ENCODE results near the gene CISH. TPM values are rescaled to one million over a fixed set of nuclear protein-coding genes. Genes with fewer than 3 reads are reported as not detected.

CISH gene
- total RNA-seq, 1 donor from 2014 or later = 6.2 TPM

DNA sequence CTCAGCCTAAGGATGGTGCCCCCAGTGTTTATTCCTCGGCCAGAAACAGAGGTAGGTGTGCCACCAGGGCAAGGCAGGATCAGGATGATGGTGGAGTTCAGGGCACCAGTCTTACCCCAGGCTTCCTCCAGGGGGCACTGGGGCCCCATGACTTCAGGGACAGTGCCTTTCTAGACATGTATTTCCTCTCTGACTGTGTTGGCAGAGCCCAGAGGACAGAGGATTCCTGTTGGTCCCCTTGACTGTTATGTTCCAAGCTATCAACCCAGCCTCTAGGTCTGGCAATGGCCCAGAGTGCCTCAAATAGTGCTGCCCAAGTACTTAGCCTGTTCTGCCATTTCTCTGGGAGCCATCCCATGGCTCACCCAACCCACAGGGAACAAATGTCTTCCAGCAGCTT, 39.4 kb downstream of the CISH start:
- DNase-seq (ENCODE audit: low spot score) = peak; percentile 76

DNA sequence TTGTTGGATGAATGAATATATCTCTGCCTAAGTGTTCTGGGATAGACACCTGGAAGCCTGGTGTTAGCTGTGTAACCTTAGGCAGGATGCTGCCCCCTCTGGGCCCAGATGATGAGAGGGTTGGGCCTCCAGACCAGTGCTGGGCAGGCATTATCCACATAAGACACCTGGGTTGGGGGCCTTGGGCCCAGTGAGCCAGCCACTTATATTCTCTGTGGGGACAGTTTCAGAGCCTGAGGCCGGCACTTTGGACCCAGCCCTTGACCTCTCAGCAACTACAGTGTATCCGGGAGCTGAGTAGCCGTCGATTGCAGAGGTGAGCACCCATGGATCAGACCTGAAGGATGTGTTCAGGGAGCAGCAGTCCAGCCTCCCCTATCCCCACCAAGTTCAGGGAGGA, 40.1 kb downstream of the CISH start:
- no peak for DNase-seq (ENCODE audit: low spot score)

DNA sequence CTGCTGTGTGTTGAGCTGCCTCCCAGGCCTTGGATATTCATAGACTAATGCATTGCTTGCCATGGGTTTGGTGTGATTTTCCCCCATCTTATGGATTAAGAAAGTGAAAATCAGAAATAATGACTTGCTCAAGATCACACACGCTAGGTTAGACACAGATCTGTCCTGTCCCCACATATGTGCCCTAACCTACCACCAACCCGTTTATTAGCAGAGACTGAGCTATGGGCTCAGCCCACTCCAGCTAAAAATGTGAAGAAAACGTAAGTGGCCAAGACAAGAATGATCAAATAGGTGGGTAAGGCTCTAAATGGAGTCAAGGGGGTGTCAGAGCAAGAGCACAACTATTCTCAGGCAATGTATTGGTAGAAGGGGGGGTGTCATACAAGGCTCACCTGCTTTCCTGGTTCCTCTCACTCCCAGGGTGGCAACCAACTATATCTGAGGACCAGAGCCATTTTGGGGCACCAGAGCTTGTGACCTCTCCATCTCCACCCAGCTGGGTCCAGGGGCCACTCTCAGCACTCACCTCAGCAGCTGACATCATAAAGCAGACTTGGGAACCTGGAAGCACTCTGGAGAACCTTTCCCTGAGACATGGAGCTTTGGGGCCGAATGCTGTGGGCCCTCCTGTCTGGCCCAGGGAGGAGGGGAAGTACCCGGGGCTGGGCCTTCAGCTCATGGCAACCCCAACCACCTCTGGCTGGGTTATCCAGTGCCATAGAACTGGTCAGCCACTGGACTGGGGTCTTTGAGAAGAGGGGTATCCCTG, 40.9 kb downstream of the CISH start:
- no peak for DNase-seq (ENCODE audit: low spot score)

DNA sequence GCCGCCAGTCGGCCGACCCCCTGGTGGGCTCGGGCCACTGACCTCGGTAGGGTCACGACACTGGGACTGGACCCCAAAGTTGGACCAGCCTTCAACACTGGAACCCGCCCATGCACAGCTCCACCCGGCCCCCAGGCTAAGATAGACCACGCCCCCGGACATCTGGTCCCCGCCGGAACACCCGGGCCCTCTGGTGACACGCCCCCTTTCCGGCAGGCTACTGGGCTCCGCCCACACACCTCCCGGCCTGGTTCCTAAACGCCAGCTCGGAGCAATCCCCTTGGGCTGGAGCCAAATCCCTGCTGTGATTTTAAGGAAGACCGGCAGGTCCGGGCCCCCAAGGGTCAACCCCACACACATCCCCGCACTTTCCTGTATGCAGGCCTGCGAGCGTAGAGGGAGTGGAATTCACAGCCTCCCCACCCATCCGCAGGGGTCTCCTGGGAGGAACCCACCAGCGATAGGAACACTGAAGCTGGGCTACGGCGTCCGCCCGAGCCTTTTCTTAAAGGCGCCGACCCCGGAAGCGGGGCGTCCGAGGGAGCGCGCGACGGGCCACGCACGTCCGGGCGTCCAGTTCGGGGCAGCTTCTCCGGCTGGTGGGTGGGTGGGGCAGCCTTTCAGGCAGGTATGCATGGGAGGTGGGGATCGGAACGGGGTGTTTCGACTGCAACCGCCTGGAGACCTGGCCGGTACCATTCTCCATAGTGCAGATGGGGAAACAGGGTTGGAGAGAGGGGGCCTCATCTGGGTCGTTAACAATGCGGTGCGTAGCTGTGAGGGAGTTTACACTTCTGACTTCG, 42.4 kb downstream of the CISH start, which contains the start of gene HEMK1:
Gene HEMK1, plus strand, starts transcription at position 576 of the 803 bp plus-strand sequence. CDS start 1,583 bp downstream, outside the sequence.
- DNase-seq (ENCODE audit: low spot score) = peak; percentile 98

DNA sequence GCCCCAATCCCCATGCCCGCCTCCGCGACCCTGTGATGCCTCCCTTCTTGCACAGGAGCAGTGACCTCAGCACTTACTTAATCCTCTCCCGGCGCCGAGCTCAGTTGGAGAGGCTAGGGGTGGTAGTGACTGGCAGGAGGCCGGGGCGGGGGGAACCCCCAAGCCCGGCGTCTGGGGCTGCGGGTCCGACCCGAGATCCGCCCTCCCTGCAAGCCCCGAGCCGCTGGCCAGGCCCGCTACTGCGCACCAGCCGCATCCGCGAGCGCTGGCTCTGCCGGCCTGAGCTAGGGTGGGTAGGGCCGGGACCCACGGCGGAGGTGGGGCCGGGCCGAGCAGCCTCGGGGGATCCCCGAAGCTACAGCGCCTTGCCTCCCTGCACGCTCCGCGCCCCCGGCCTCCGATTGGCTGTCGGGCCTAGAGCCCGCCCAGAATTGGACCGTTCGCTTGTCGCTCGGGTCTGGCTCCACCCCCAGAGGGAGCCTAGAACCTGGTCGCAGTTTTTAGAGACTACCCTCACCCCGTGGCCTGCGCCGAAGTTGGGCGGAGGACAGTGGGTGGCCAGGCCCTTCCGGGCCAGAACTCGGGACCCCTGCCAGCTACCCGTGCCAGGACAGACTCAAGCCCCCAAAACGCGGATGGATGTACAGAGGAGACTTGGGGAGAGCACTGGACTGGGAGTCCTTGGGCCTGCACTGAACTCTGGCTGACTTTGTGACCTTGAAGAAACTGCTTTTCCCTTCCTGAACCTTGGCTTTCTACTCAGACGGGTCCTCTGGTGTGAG, 44.0 kb downstream of the CISH start, which contains the start of gene C3orf18:
Gene C3orf18, minus strand, starts transcription at position 362 of the 782 bp plus-strand sequence. CDS start 2,048 bp downstream, outside the sequence.
- peak; percentile 92 for DNase-seq (ENCODE audit: low spot score)

DNA sequence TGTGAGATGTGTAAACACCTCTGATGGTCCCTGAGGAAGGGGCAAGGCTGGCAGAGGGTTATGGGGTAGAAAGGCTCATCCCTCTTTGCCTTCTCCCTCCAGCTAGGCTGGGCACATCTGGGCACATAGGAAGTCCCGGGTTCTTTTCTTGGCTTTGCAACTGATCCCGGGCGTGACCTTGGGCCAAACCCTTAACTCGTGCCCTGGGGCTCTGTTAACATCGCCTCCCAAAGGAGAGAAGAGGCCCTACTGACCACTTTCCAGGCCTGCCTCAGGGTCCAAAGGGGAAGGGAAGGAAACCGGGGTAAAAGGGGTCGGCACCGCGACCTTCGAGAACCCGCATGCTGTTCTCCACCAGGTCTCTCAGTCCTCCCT, 44.6 kb downstream of the CISH start:
- no peak for DNase-seq (ENCODE audit: low spot score)

DNA sequence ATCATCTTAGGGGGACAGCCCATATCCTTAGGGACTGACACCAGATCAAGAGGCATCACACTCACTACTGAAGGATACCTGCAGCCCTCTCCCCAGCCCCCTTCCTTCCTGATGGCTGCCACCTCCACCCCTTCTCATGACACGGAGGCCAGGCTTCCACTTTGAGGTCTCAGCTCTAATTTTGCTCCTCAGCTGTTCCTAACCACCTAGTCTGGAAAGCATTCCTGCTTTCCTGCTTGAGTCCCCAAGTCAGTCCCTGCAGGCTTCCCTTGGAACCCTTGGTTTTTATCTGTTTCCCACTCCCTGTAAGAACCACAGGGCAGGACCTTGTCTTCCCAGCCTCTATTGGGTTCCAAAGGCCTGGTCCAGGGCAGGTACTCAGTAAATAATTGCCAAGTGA, 47.3 kb downstream of the CISH start:
- no peak for DNase-seq (ENCODE audit: low spot score)

DNA sequence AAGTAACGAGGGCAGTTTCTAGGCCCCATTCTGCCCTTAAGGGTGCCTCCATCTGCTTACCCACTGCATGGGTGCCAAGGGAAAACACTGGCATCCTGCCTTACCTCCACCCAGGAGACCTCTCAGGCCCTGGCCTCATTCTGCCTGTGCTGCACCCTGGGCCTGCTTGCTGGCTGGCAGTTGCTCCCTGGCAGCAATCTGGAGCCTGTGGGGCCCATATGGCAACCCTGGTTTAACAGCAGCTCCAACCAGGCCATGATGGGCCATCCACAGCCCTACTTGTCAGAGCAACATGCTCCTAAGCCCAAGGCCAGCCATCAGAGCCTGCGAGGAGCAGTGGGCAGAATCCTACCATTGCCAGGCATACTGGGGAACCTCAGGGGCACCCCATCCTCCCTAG, 47.7 kb downstream of the CISH start:
- DNase-seq (ENCODE audit: low spot score) = no peak

DNA sequence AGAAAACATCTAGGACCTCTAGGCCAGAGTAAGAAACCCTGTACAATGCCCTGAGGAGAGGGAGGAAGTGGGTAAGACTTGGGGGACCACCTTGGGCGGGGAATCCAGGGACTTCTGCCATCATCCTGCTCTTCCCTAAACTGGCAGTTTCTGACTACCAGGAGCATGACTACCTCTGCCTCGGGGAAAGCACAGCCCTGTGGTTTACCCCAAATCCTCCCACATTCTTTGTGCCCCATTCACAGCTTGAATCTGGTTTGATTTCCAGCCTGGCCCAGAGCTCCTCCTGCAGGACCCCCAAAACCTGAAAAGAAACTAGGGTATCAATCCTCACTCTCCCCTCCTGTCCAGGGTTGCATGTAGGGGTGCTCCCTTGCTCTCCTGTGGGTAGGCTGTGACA, 48.7 kb downstream of the CISH start:
- no peak for DNase-seq (ENCODE audit: low spot score)

DNA sequence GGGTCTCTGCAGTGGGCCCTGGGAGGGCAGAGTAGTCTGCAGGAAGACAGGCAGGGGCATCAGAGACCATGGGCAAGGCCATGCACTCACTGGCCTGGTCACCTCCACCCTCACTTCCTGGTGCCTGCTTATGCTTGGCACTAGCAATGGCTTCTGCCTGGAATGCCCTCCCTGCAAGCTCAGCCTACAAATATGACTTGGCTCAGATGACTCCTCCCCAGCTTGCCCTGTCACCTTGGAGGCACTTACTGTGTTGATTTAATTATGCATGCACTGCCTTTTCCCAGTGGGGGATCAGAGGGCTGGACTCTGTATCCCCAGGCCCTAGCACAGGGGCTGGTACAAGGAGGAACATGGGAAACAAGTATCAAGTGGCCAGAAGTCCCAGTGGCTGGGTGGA, 51.9 kb downstream of the CISH start:
- no peak for DNase-seq (ENCODE audit: low spot score)

DNA sequence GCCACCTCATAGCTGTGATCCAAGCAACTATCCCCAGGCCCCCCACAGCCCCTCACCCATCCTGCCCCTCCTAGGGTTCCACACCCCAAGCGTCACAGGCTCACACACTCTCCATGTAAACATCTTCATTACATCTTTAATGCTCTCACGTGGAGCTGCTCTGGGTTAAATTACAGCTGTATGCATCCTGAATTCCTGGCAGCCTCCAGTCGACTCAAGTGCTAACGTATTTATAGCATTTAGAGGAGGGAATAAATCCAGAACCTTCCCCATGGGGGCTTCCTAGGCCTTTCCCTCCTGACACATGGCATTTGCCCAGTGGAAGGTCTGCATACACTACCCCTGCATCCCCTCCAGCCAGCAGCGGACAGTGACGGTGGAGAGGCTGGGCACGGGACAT, 53.7 kb downstream of the CISH start:
- DNase-seq (ENCODE audit: low spot score) = no peak

DNA sequence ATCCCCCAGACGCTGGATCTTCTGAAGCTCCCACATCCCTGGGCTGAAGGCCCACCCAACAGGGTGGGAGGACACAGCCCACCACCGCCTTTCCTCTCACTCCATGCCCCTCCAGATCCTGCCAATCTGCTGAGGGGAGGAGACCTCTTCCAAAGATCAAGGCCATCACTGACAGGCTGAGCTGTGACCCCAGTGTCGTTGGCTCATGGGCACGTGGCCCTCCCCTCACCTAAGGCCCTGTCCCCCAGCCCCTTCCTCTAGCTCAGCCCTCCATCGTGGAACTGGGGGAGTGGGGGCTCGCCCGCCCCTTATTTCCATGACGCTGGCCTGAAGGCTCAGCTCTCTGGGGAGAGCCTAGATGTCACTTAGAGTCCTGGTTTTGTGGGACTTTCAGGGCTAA, 54.5 kb downstream of the CISH start:
- no peak for DNase-seq (ENCODE audit: low spot score)

Other genes starting within 250 kb of the CISH start
- gene CACNA2D2, start 108.1 kb downstream of the CISH start, total RNA-seq = 1.8 TPM
- gene C3orf18, start 44.0 kb downstream of the CISH start, total RNA-seq = 12.3 TPM
- 29.3 TPM for gene HEMK1, start 42.3 kb downstream of the CISH start, total RNA-seq
- 27.4 TPM for gene MAPKAPK3, start 5.4 kb upstream of the CISH start, total RNA-seq
- gene DOCK3, start 63.2 kb upstream of the CISH start, total RNA-seq = 1.3 TPM

All from mucosa of gallbladder (tissue), 1 donor.